Esophagus muscularis mucosa (tissue), 3 donors: ENCODE measurements around the gene ARSI.

ENCODE experiments used
- CTCF ChIP-seq, 3 experiments: fragments of 200-600 bp in 2 of 3; fragments of 450-650 bp in 1 of 3; sonication (generic) in 2 of 3; IDR thresholded peaks; one replicate each; pipeline ENCODE4 v1.5.1; 2017 to 2019; ENCODE audit warnings: antibody characterized with exemption in 3 of 3, mild to moderate bottlenecking in 2 of 3, moderate library complexity in 1 of 3
- EP300 ChIP-seq: sonication (generic); formaldehyde crosslinking; IDR thresholded peaks from one replicate; pipeline ENCODE4 v1.6.1; 2017; ENCODE audit warnings: antibody characterized with exemption

GRCh38 chr5:150284311-150284710 lies 18.4 kb downstream of the ARSI start:
- no peak for TF ChIP-seq EP300
- no peak for TF ChIP-seq CTCF (IDR thresholded peaks at IDR 0.05)
